Measurements from ENCODE around the gene DCDC2C. TPM values are rescaled to one million over a fixed set of nuclear protein-coding genes. Genes with fewer than 3 reads are reported as not detected.

DCDC2C gene
- total and polyA plus RNA-seq, 9 of the 15 experiments (the other 6 are each of a cell fraction or from before 2014, with no cell fraction given) = not detected

GRCh38 chr2:3752376-3752775 is 49.0 kb downstream of the DCDC2C start:
- no peak for ATAC-seq
- no peak for DNase-seq (ENCODE audit: extremely low read depth in 1 of 4, low spot score in 3 of 4)
- POLR2A ChIA-PET = no interaction called here
- Histone ChIP-seq H3K27ac (ENCODE audit: extremely low read depth, low read depth, low read length) (no peak overlapping the region), H3K36me3 (ENCODE audit: control insufficient read depth, insufficient read depth, low read length) (no peaks in the 10 kb centered on the region), H3K9me3 (replicated peaks; ENCODE audit: control insufficient read depth, insufficient read depth, low read depth, low read length) (peaks cover 9% of the 10 kb centered on the region), H2AFZ (ENCODE audit: low read depth, low read length) (no peak overlapping the region), H3K4me2 (ENCODE audit: insufficient read depth, low read length) (no peak overlapping the region), H3K4me3 (no peak overlapping the region), H3K9ac (ENCODE audit: insufficient read depth in 1 of 2, low read depth in 2 of 2, low read length in 2 of 2) (no peak overlapping the region), H4K20me1 (replicated peaks; ENCODE audit: control insufficient read depth, insufficient read depth, low read length) (no peaks in the 10 kb centered on the region), H3K79me2 (ENCODE audit: control insufficient read depth, insufficient read depth, low read length) (no peaks in the 10 kb centered on the region), H3K9me1 (ENCODE audit: control insufficient read depth, insufficient read depth, low read length) (no peaks in the 10 kb centered on the region), H3K27me3 (ENCODE audit: control insufficient read depth in 2 of 2, insufficient read depth in 2 of 2, low read length in 2 of 2) (peaks cover 22 to 28% of the 10 kb centered on the region in 2 experiments), H3K4me1 (replicated peaks in 1 of 2; ENCODE audit: control insufficient read depth in 2 of 2, insufficient read depth in 2 of 2, low read length in 2 of 2) (no peaks in the 10 kb centered on the region)
- in situ Hi-C loops (cut with MboI) = no loop called here
- 0% methylated on average over 6 of the region's 6 CpGs for WGBS (ENCODE audit: insufficient coverage, low coverage, missing lambda C conversion rate)
- BruUV-seq (replicated peaks) = no TSS peak
- no peak for FAIRE-seq
- intact Hi-C loops (cut with micrococcal nuclease) = no loop called here
- TF ChIP-seq KAT2B (IDR thresholded peaks at IDR 0.05; ENCODE audit: low read depth, low read length) (no peak), ZNF449 (CRISPR knock-in tag; IDR thresholded peaks at IDR 0.05) (no peak), MTA1 (IDR thresholded peaks at IDR 0.05; ENCODE audit: borderline replicate concordance) (no peak), GTF2B (IDR thresholded peaks at IDR 0.05; ENCODE audit: extremely low read depth, insufficient read length) (no peak), STAG1 (CRISPR knock-in tag; IDR thresholded peaks at IDR 0.05; ENCODE audit: borderline replicate concordance) (no peak), RUNX1 (IDR thresholded peaks at IDR 0.05; ENCODE audit: low read depth) (no peak), CSDE1 (IDR thresholded peaks at IDR 0.05) (no peak), HMG20A (CRISPR knock-in tag; conservative IDR thresholded peaks at IDR 0.05) (no peak), ZBED1 (IDR thresholded peaks at IDR 0.05) (no peak), POLR2H (tag; IDR thresholded peaks at IDR 0.05; ENCODE audit: low read depth) (no peak), POLR2B (IDR thresholded peaks at IDR 0.05; ENCODE audit: low read depth, partially characterized antibody) (no peak)
- TF ChIP-seq, protein P1, sequence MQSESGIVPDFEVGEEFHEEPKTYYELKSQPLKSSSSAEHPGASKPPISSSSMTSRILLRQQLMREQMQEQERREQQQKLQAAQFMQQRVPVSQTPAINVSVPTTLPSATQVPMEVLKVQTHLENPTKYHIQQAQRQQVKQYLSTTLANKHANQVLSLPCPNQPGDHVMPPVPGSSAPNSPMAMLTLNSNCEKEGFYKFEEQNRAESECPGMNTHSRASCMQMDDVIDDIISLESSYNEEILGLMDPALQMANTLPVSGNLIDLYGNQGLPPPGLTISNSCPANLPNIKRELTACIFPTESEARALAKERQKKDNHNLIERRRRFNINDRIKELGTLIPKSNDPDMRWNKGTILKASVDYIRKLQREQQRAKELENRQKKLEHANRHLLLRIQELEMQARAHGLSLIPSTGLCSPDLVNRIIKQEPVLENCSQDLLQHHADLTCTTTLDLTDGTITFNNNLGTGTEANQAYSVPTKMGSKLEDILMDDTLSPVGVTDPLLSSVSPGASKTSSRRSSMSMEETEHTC (IDR thresholded peaks at IDR 0.05) = no peak
- TF ChIP-seq, protein P2, sequence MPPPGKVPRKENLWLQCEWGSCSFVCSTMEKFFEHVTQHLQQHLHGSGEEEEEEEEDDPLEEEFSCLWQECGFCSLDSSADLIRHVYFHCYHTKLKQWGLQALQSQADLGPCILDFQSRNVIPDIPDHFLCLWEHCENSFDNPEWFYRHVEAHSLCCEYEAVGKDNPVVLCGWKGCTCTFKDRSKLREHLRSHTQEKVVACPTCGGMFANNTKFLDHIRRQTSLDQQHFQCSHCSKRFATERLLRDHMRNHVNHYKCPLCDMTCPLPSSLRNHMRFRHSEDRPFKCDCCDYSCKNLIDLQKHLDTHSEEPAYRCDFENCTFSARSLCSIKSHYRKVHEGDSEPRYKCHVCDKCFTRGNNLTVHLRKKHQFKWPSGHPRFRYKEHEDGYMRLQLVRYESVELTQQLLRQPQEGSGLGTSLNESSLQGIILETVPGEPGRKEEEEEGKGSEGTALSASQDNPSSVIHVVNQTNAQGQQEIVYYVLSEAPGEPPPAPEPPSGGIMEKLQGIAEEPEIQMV (tag; conservative IDR thresholded peaks at IDR 0.05; ENCODE audit: low read depth) = no peak
- TF ChIP-seq, protein P3, sequence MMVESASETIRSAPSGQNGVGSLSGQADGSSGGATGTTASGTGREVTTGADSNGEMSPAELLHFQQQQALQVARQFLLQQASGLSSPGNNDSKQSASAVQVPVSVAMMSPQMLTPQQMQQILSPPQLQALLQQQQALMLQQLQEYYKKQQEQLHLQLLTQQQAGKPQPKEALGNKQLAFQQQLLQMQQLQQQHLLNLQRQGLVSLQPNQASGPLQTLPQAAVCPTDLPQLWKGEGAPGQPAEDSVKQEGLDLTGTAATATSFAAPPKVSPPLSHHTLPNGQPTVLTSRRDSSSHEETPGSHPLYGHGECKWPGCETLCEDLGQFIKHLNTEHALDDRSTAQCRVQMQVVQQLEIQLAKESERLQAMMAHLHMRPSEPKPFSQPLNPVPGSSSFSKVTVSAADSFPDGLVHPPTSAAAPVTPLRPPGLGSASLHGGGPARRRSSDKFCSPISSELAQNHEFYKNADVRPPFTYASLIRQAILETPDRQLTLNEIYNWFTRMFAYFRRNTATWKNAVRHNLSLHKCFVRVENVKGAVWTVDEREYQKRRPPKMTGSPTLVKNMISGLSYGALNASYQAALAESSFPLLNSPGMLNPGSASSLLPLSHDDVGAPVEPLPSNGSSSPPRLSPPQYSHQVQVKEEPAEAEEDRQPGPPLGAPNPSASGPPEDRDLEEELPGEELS (CRISPR knock-in tag; IDR thresholded peaks at IDR 0.05; ENCODE audit: borderline replicate concordance) = no peak
- CTCF ChIA-PET (ENCODE audit: low intra/inter-chr PET ratio) = interaction anchor here (0.5 kb wide), 1 partner anchor 15 kb away, joined by 7 read pairs; no protein-coding TSS in a partner anchor
